ENCODE measurements around the gene HIGD1A. TPM values are rescaled to one million over a fixed set of nuclear protein-coding genes. Genes with fewer than 3 reads are reported as not detected.

The HIGD1A gene
- total and polyA plus RNA-seq, 9 of the 15 experiments (the other 6 are each of a cell fraction or from before 2014, with no cell fraction given): 165 to 1,185 (median 333) TPM

- TF ChIP-seq PRPF4 (IDR thresholded peaks at IDR 0.05; ENCODE audit: insufficient read depth, low read depth, low read length, poor library complexity, severe bottlenecking): no peak
- TF ChIP-seq SMAD3 (CRISPR knock-in tag; conservative IDR thresholded peaks at IDR 0.05): 0 out of 2 replicates have a peak, but pooled peaks have one; percentile 69
- TF ChIP-seq ZFP1 (CRISPR knock-in tag; IDR thresholded peaks at IDR 0.05): no peak
- TF ChIP-seq ZBTB5 (IDR thresholded peaks at IDR 0.05): peak; percentile 60; the same call in 1 of the 2 replicates
Measured at GRCh38 chr3:42804106-42804830, at the start of gene HIGD1A (continued).

- TF ChIP-seq ZNF184 (CRISPR knock-in tag; IDR thresholded peaks at IDR 0.05): no peak
- no peak for TF ChIP-seq FOXP4 (CRISPR knock-in tag; IDR thresholded peaks at IDR 0.05; ENCODE audit: borderline replicate concordance)
- TF ChIP-seq RBM39 (optimal IDR thresholded peaks at IDR 0.05; ENCODE audit: low read depth, low read length): no peak
- H3K4me3 ChIP-seq: no peak overlapping the region
- POLR2A ChIA-PET: interaction anchor here (0.6 to 0.8 kb wide), 2 partner anchors 14 to 232 kb away, joined by 3 to 4 read pairs; no protein-coding TSS in a partner anchor
Measured at GRCh38 chr3:42853739-42854302, 49.5 kb upstream of the HIGD1A start.

More at GRCh38 chr3:42853739-42854302, 49.5 kb upstream of the HIGD1A start:
- Histone ChIP-seq H3K79me2 (ENCODE audit: control insufficient read depth, insufficient read depth, low read length) (no peaks in the 10 kb centered on the region), H3K9me3 (replicated peaks; ENCODE audit: control insufficient read depth, insufficient read depth, low read depth, low read length) (no peaks in the 10 kb centered on the region), H3K27ac (ENCODE audit: extremely low read depth, low read depth, low read length) (no peak overlapping the region), H3K36me3 (ENCODE audit: control insufficient read depth, insufficient read depth, low read length) (no peaks in the 10 kb centered on the region), H3K27me3 (ENCODE audit: control insufficient read depth in 2 of 2, insufficient read depth in 2 of 2, low read length in 2 of 2) (peaks cover 4 to 44% of the 10 kb centered on the region in 2 experiments; a peak in 2 of 5 replicates), H3K9ac (ENCODE audit: insufficient read depth in 1 of 2, low read depth in 2 of 2, low read length in 2 of 2) (no peak overlapping the region), H3K9me1 (ENCODE audit: control insufficient read depth, insufficient read depth, low read length) (no peaks in the 10 kb centered on the region), H4K20me1 (replicated peaks; ENCODE audit: control insufficient read depth, insufficient read depth, low read length) (no peaks in the 10 kb centered on the region), H3K4me1 (replicated peaks in 1 of 2; ENCODE audit: control insufficient read depth in 2 of 2, insufficient read depth in 2 of 2, low read length in 2 of 2) (peaks cover 7 to 27% of the 10 kb centered on the region in 2 experiments; a peak in 3 of 5 replicates), H3K4me2 (ENCODE audit: insufficient read depth, low read length) (no peak overlapping the region), H2AFZ (ENCODE audit: low read depth, low read length) (no peak overlapping the region)
- CTCF ChIA-PET (ENCODE audit: low intra/inter-chr PET ratio): no interaction called here
- BruUV-seq (replicated peaks): no TSS peak
- intact Hi-C loops (cut with micrococcal nuclease) (no loop called here), in situ Hi-C loops (cut with MboI) (no loop called here)
- ATAC-seq (no peak), DNase-seq (ENCODE audit: extremely low read depth in 1 of 4, low spot score in 3 of 4) (no peak), FAIRE-seq (no peak)
- WGBS (ENCODE audit: insufficient coverage, low coverage, missing lambda C conversion rate): 3% methylated on average over 4 of the region's 4 CpGs
